HepG2 (cell line): ENCODE measurements around the gene C2orf76. TPM values are rescaled to one million over a fixed set of nuclear protein-coding genes. Genes with fewer than 3 reads are reported as not detected.

Source experiments
- ATAC-seq: fragments of 200-7000 bp; cut with Tn5 transposase; 3 replicates; pipeline ENCODE4 v1.9.1; 2020; ENCODE audit warnings: mild to moderate bottlenecking, moderate library complexity
- BruUV-seq: library from RNA; stranded (reverse); fragments of 400-500 nt; replicated peaks from 2 replicates; lab custom pipeline; 2021; lab: Mats Ljungman, UMichigan
- CTCF ChIA-PET: fragments of 300-600 bp; formaldehyde crosslinking; extraction: SDS; loops from one replicate; lab custom pipeline; 2021; ENCODE audit warnings: low total read pairs, inconsistent platforms, low intra/inter-chr PET ratio; lab: Yijun Ruan, JAX
- POLR2A ChIA-PET: fragments of 350-600 bp; sonication (Branson Sonifier 250); formaldehyde crosslinking; loops from one replicate; lab custom pipeline; 2020; ENCODE audit warnings: antibody characterized with exemption, inconsistent platforms; lab: Yijun Ruan, JAX
- DNase-seq: peaks from one replicate; pipeline ENCODE4 v3.0.0-alpha.2; 2015; ENCODE audit warnings: low spot score
- FAIRE-seq: peaks from 3 replicates; lab custom pipeline; 2011; peaks lifted over from hg19 to GRCh38; lab: Jason Lieb, UNC
- H2AFZ ChIP-seq: one replicate; pipeline ENCODE4 v1.6.1; 2011; ENCODE audit warnings: low read length, inconsistent platforms
- H3K27ac ChIP-seq: fragments of 300-600 bp; 3 replicates; pipeline ENCODE4 v1.8.0; 2011; ENCODE audit warnings: mixed run types, mild to moderate bottlenecking, mixed read lengths, low read length, inconsistent platforms; ENCODE audit not compliant: insufficient read depth; ENCODE audit errors: extremely low read length
- H3K27me3 ChIP-seq, 2 experiments: fragments of 200-600 bp in 1 of 2; 2 replicates in 1 of 2; 3 replicates in 1 of 2; pipeline versions ENCODE4 v1.6.0 to v1.8.0; 2011; ENCODE audit warnings: low read length in 2 of 2, mild to moderate bottlenecking in 2 of 2, moderate library complexity in 2 of 2, inconsistent platforms in 1 of 2; ENCODE audit not compliant: insufficient read depth in 2 of 2, control insufficient read depth in 1 of 2
- H3K36me3 ChIP-seq, 2 experiments: fragments of 200-600 bp in 1 of 2; replicated peaks in 1 of 2; 2 replicates in 1 of 2; 3 replicates in 1 of 2; pipeline versions ENCODE4 v1.5.1 to v1.8.0; 2011; ENCODE audit warnings: low read length in 2 of 2, inconsistent platforms in 1 of 2; ENCODE audit not compliant: insufficient read depth in 2 of 2, control insufficient read depth in 1 of 2
- H3K4me1 ChIP-seq: 2 replicates; pipeline ENCODE4 v1.5.1; 2012; ENCODE audit warnings: low read length, inconsistent platforms; ENCODE audit not compliant: insufficient read depth
- H3K4me2 ChIP-seq: 2 replicates; pipeline ENCODE4 v1.6.0; 2011; ENCODE audit warnings: low read depth, low read length, inconsistent platforms
- H3K4me3 ChIP-seq, 3 experiments: fragments of 200-600 bp in 1 of 3; sonication (generic), shearing (Covaris generic) in 1 of 3; replicated peaks in 1 of 3; 2 replicates each; pipeline ENCODE4 v1.5.1; 2011 to 2016; ENCODE audit warnings: low read length in 3 of 3, inconsistent platforms in 2 of 3, low read depth in 2 of 3, mild to moderate bottlenecking in 2 of 3, control low read depth in 1 of 3, mixed read lengths in 1 of 3; ENCODE audit not compliant: insufficient read depth in 1 of 3
- H3K79me2 ChIP-seq: one replicate; pipeline ENCODE4 v1.6.1; 2011; ENCODE audit warnings: low read length, inconsistent platforms; ENCODE audit not compliant: insufficient read depth
- H3K9ac ChIP-seq: 2 replicates; pipeline ENCODE4 v1.6.0; 2011; ENCODE audit warnings: mild to moderate bottlenecking, low read depth, low read length, inconsistent platforms; ENCODE audit not compliant: insufficient read depth
- H3K9me3 ChIP-seq: 2 replicates; pipeline ENCODE4 v1.5.1; 2012; ENCODE audit warnings: mild to moderate bottlenecking, low read length
- H4K20me1 ChIP-seq: 2 replicates; pipeline ENCODE4 v1.6.0; 2011; ENCODE audit warnings: inconsistent platforms, mild to moderate bottlenecking, low read length, moderate library complexity; ENCODE audit not compliant: insufficient read depth
- BCL6 ChIP-seq: IDR thresholded peaks from 2 replicates; pipeline ENCODE4 v1.6.1; 2016; ENCODE audit warnings: missing genetic modification reagents, missing compliant biosample characterization
- GABPA ChIP-seq, 2 experiments: IDR thresholded peaks; 2 replicates each; pipeline ENCODE4 v1.6.1; 2011 to 2016; ENCODE audit warnings: low read depth in 2 of 2, low read length in 1 of 2, missing biosample characterization in 1 of 2, missing genetic modification characterization in 1 of 2
- HDAC2 ChIP-seq: sonication (generic); formaldehyde crosslinking; IDR thresholded peaks from 2 replicates; pipeline ENCODE4 v1.4.0; 2020; ENCODE audit warnings: missing genetic modification reagents
- HDAC6 ChIP-seq: fragments of 200-600 bp; sonication (generic); IDR thresholded peaks from 2 replicates; pipeline ENCODE4 v1.7.0; 2017; ENCODE audit warnings: mild to moderate bottlenecking, antibody characterized with exemption, low read length, low read depth
- NKX3-1 ChIP-seq: sonication (generic); formaldehyde crosslinking; IDR thresholded peaks from 2 replicates; pipeline ENCODE4 v1.5.0; 2020; ENCODE audit warnings: missing genetic modification reagents
- SETDB1 ChIP-seq: sonication (generic); formaldehyde crosslinking; IDR thresholded peaks from 2 replicates; pipeline ENCODE4 v1.5.1; 2020; ENCODE audit warnings: missing genetic modification reagents, mild to moderate bottlenecking, borderline replicate concordance
- ZKSCAN5 ChIP-seq: sonication (generic); formaldehyde crosslinking; IDR thresholded peaks from 2 replicates; pipeline ENCODE4 v1.5.1; 2020; ENCODE audit warnings: mild to moderate bottlenecking, missing genetic modification reagents
- ZNF143 ChIP-seq: sonication (generic); formaldehyde crosslinking; IDR thresholded peaks from 2 replicates; pipeline ENCODE4 v1.4.0; 2020; ENCODE audit warnings: missing genetic modification reagents
- ZNF281 ChIP-seq: sonication (generic); formaldehyde crosslinking; IDR thresholded peaks from 2 replicates; pipeline ENCODE4 v1.4.0; 2020; ENCODE audit warnings: missing genetic modification reagents, borderline replicate concordance
- ZNF451 ChIP-seq: sonication (generic); formaldehyde crosslinking; IDR thresholded peaks from 2 replicates; pipeline ENCODE4 v1.5.0; 2020; ENCODE audit warnings: mild to moderate bottlenecking, missing genetic modification reagents
- WGBS: methylation state at CpG from one replicate; pipeline ENCODE4 v1.1.6; 2017; ENCODE audit warnings: low lambda C conversion rate; 5-methylcytosine and 5-hydroxymethylcytosine counted together
- in situ Hi-C: cut with HindIII; loops from 2 replicates; pipeline ENCODE4 v1.10.0; 2017; ENCODE audit warnings: low pct_unique_long_range_greater_than_20kb; ENCODE audit not compliant: extremely low pct_ligation_motif_present
- intact Hi-C: fragments of 100-400 bp; cut with micrococcal nuclease; formaldehyde crosslinking; loops from one replicate; pipeline ENCODE4 v1.10.0; 2022; ENCODE audit not compliant: unreplicated experiment
- polyA plus RNA-seq, 8 experiments: library from polyadenylated mRNA; depleted of rRNA in 3 of 8; stranded (reverse) in 7 of 8; unstranded in 1 of 8; fragments of >200 nt; fragmentation: Illumina TruSeq in 4 of 8; extraction: Trizol in 4 of 8; gene quantifications; 2 replicates each; pipeline versions ENCODE4 v1.2.1 to v1.2.3, GENCODE V29; 2011 to 2016; ENCODE audit warnings: low read depth in 4 of 8, missing spikeins in 1 of 8, mixed read lengths in 1 of 8; ENCODE audit not compliant: insufficient read depth in 1 of 8
- total RNA-seq, 5 experiments: library from RNA; depleted of rRNA; stranded (reverse); fragments of >200 nt; fragmentation: Illumina TruSeq; extraction: Trizol; gene quantifications; 2 replicates each; pipeline ENCODE4 v1.2.3, GENCODE V29; 2016; ENCODE audit warnings: low read depth in 1 of 5
- TF ChIP-seq, protein P1 (sequence below): sonication (generic); formaldehyde crosslinking; IDR thresholded peaks from 2 replicates; pipeline ENCODE4 v1.5.1; 2020; ENCODE audit warnings: missing genetic modification reagents, mild to moderate bottlenecking, borderline replicate concordance
- TF ChIP-seq, protein P2 (sequence below): sonication (generic); formaldehyde crosslinking; IDR thresholded peaks from 2 replicates; pipeline ENCODE4 v1.4.0; 2020; ENCODE audit warnings: missing genetic modification reagents, borderline replicate concordance

Gene C2orf76
- total and polyA plus RNA-seq, 2 of the 13 experiments (the other 11 are each of a cell fraction or from before 2014, with no cell fraction given) = 7.7 to 8.5 TPM

DNA sequence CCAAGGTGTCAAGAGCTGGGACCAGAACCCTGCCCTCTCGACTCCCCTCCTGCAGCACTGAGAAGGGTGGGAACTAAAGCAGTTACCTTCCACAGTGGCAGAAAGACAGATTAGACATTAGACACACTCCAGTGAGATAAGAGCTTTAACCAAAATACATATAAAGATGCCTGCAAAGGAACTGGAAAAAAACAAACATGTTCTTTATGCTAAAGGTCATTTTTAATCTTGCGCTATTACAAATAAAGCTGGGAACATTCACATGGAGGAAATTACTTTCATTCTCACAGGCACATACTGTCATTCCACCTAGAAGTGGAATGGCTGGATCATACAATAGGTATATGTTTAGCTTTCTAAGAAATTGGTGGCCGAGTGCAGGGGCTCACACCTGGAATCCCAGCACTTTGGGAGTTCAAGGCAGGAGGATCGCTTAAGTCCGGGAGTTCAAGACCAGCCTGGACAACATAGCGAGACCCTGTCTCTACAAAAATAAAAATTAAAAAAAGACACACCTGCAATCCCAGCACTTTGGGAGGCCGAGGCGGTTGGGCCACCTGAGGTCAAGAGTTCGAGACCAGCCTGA lies 41.9 kb downstream of the C2orf76 start:
- BruUV-seq = no TSS peak
- H2AFZ ChIP-seq = no peak overlapping the region
- no peaks in the 10 kb centered on the region for H3K9me3 ChIP-seq
- 0 out of 2 replicates have a peak, but pooled peaks cover 6% of the 10 kb centered on the region for H3K4me1 ChIP-seq
- 64% methylated on average over 9 of the region's 9 CpGs for WGBS
- FAIRE-seq (peak; percentile 30), DNase-seq (no peak), ATAC-seq (peak; percentile 33; the same call in 1 of the 3 replicates)
- CTCF ChIA-PET = no interaction called here
- H3K9ac ChIP-seq = no peak overlapping the region
- H3K4me3 ChIP-seq = no peak overlapping the region
- no peaks in the 10 kb centered on the region for H3K27me3 ChIP-seq
- POLR2A ChIA-PET = no interaction called here
- H3K4me2 ChIP-seq = no peak overlapping the region
- in situ Hi-C loops = no loop called here
- intact Hi-C loops = no loop called here
- H3K36me3 ChIP-seq = no peaks in the 10 kb centered on the region
- TF ChIP-seq SETDB1 (CRISPR knock-in tag) (no peak), HDAC6 (no peak), BCL6 (CRISPR knock-in tag) (0 out of 2 replicates have a peak, but pooled peaks have one; percentile 10), ZKSCAN5 (CRISPR knock-in tag) (no peak)
- TF ChIP-seq, protein P1, sequence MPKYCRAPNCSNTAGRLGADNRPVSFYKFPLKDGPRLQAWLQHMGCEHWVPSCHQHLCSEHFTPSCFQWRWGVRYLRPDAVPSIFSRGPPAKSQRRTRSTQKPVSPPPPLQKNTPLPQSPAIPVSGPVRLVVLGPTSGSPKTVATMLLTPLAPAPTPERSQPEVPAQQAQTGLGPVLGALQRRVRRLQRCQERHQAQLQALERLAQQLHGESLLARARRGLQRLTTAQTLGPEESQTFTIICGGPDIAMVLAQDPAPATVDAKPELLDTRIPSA (CRISPR knock-in tag) = no peak
- no peaks in the 10 kb centered on the region for H3K79me2 ChIP-seq
- H4K20me1 ChIP-seq = no peaks in the 10 kb centered on the region
- no peak overlapping the region for H3K27ac ChIP-seq

DNA sequence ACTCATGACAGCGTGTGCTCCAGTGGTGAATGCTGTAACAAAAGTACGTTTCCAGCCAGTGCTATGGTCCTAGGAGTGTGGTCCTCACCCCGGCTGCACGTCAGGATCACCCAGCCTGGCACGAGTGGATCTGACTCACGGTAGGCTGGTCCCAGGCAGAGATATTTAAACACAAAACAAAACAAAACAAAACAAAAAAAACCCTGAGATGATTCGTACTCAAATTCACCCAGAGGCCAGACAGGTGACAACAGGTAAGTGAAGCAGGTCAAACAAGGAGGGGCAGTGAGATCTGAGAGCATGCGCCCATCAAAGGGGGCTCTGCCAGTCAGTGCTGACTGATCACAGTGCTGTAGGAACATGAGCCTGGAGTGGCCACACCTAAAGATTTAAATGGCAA lies 43.2 kb downstream of the C2orf76 start:
- Histone ChIP-seq H3K9me3 (no peaks in the 10 kb centered on the region), H2AFZ (no peak overlapping the region), H3K36me3 (no peaks in the 10 kb centered on the region), H3K4me3 (no peak overlapping the region), H3K27me3 (no peaks in the 10 kb centered on the region), H4K20me1 (no peaks in the 10 kb centered on the region), H3K4me2 (no peak overlapping the region), H3K79me2 (no peaks in the 10 kb centered on the region), H3K4me1 (0 out of 2 replicates have a peak, but pooled peaks cover 6% of the 10 kb centered on the region), H3K9ac (no peak overlapping the region), H3K27ac (no peak overlapping the region)
- in situ Hi-C loops (no loop called here), intact Hi-C loops (no loop called here)
- WGBS = 57% methylated on average over 8 of the region's 8 CpGs
- ATAC-seq = no peak
- POLR2A ChIA-PET = no interaction called here
- FAIRE-seq = no peak
- CTCF ChIA-PET = no interaction called here
- no TSS peak for BruUV-seq
- no peak for DNase-seq
- TF ChIP-seq ZNF143 (CRISPR knock-in tag) (no peak), HDAC2 (CRISPR knock-in tag) (no peak), NKX3-1 (CRISPR knock-in tag) (no peak), GABPA (IDR thresholded peaks at IDR 0.05; ENCODE audit: low read depth, low read length) (no peak), GABPA (CRISPR knock-in tag; IDR thresholded peaks at IDR 0.05; ENCODE audit: low read depth) (no peak), ZNF451 (CRISPR knock-in tag) (no peak), ZNF281 (CRISPR knock-in tag) (no peak)
- TF ChIP-seq, protein P2, sequence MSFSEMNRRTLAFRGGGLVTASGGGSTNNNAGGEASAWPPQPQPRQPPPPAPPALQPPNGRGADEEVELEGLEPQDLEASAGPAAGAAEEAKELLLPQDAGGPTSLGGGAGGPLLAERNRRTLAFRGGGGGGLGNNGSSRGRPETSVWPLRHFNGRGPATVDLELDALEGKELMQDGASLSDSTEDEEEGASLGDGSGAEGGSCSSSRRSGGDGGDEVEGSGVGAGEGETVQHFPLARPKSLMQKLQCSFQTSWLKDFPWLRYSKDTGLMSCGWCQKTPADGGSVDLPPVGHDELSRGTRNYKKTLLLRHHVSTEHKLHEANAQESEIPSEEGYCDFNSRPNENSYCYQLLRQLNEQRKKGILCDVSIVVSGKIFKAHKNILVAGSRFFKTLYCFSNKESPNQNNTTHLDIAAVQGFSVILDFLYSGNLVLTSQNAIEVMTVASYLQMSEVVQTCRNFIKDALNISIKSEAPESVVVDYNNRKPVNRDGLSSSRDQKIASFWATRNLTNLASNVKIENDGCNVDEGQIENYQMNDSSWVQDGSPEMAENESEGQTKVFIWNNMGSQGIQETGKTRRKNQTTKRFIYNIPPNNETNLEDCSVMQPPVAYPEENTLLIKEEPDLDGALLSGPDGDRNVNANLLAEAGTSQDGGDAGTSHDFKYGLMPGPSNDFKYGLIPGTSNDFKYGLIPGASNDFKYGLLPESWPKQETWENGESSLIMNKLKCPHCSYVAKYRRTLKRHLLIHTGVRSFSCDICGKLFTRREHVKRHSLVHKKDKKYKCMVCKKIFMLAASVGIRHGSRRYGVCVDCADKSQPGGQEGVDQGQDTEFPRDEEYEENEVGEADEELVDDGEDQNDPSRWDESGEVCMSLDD (CRISPR knock-in tag) = no peak
